Neural crest cell (in vitro differentiated cells): ENCODE data around the gene NIN. TPM values are rescaled to one million over a fixed set of nuclear protein-coding genes. Genes with fewer than 3 reads are reported as not detected.

Experiments used
- DNase-seq: peaks from one replicate; pipeline ENCODE4 v3.0.0; 2021; ENCODE audit warnings: low read depth, mixed read lengths, low spot score
- H3K27ac Mint-ChIP-seq: one replicate; pipeline ENCODE4 v1.8.0; 2021; ENCODE audit warnings: mild to moderate bottlenecking, mixed read lengths; ENCODE audit not compliant: unreplicated experiment
- H3K27me3 Mint-ChIP-seq: 2 replicates; pipeline ENCODE4 v1.8.0; 2021; ENCODE audit warnings: low read depth, mild to moderate bottlenecking, mixed read lengths
- H3K36me3 Mint-ChIP-seq: 2 replicates; pipeline ENCODE4 v1.8.0; 2021; ENCODE audit warnings: low read depth, mild to moderate bottlenecking, mixed read lengths
- H3K4me1 Mint-ChIP-seq: 2 replicates; pipeline ENCODE4 v1.8.0; 2021; ENCODE audit warnings: mixed read lengths
- H3K4me3 Mint-ChIP-seq: one replicate; pipeline ENCODE4 v1.8.0; 2021; ENCODE audit warnings: mild to moderate bottlenecking, mixed read lengths
- H3K9me3 Mint-ChIP-seq: 2 replicates; pipeline ENCODE4 v1.8.0; 2021; ENCODE audit warnings: mixed read lengths
- CTCF ChIP-seq: fragments of 200-600 bp; sonication (generic); conservative IDR thresholded peaks from 2 replicates; pipeline ENCODE4 v1.5.0; 2021; ENCODE audit warnings: antibody characterized with exemption, mild to moderate bottlenecking
- total RNA-seq: library from RNA; stranded (reverse); gene quantifications from 2 replicates; pipeline ENCODE4 v1.2.1, GENCODE V29; 2021

NIN gene
- total RNA-seq, 1 donor from 2014 or later = 94.9 TPM

DNA sequence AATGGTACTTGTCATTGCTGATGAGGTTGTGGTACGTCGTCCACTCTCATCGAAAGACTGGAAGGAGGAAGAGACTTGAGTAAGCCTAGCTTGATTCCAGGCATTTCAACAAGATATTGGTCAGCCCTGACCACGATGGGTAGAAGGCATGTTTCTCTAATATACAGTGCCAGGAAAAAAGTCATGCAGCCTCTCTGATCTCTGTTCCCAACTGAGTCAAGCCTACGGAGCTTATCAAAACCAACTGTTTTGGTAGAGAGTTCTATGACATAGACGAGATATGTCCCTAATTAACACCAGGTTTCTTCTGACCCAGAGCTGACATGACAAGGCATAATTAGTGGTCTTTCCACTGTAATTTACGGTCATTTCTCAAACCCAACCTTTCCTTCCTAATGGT, 58.5 kb downstream of the NIN start:
- DNase-seq = no peak
- Mint-ChIP-seq H3K4me1 (peaks cover 10% of the 10 kb centered on the region), H3K4me3 (no peak overlapping the region), H3K27ac (no peak overlapping the region), H3K27me3 (no peaks in the 10 kb centered on the region), H3K36me3 (peaks cover 21% of the 10 kb centered on the region), H3K9me3 (no peaks in the 10 kb centered on the region)
- TF ChIP-seq CTCF = no peak

- no peak for DNase-seq
- H3K27me3 Mint-ChIP-seq = no peaks in the 10 kb centered on the region
- no peak overlapping the region for H3K4me3 Mint-ChIP-seq
- peaks cover 18% of the 10 kb centered on the region for H3K4me1 Mint-ChIP-seq
- H3K9me3 Mint-ChIP-seq = no peaks in the 10 kb centered on the region
- TF ChIP-seq CTCF = no peak
- H3K36me3 Mint-ChIP-seq = peaks cover 24% of the 10 kb centered on the region
- H3K27ac Mint-ChIP-seq = peak overlapping the region; percentile 76
Measured at GRCh38 chr14:50770586-50770985, 60.4 kb downstream of the NIN start.

- Mint-ChIP-seq H3K4me3 (no peak overlapping the region), H3K27me3 (no peaks in the 10 kb centered on the region), H3K4me1 (peaks cover 18% of the 10 kb centered on the region), H3K9me3 (no peaks in the 10 kb centered on the region), H3K36me3 (peaks cover 24% of the 10 kb centered on the region), H3K27ac (peak overlapping the region; percentile 76)
- DNase-seq = no peak
- TF ChIP-seq CTCF = no peak
Measured at GRCh38 chr14:50769863-50770500, 61.0 kb downstream of the NIN start.

DNA sequence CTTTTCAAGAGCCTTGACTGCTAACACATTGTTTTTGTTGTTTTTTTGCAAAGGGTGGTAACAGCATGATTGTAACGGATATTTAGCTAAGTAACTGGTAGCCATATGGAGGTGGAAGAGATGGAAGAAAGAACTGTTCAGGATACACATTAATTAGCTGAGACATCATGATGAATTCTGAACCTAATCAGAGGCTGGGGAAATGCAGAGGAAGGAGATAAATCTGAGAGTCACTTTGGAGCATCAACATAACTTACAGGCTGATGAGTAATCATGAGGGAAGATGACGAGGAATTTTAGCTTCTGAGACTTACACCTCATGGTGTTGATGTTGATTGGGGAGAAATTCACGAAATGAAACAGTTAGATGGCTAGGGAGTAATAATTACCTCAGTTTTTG, 62.3 kb downstream of the NIN start:
- H3K36me3 Mint-ChIP-seq = peaks cover 29% of the 10 kb centered on the region
- H3K4me1 Mint-ChIP-seq = peaks cover 11% of the 10 kb centered on the region
- no peaks in the 10 kb centered on the region for H3K9me3 Mint-ChIP-seq
- TF ChIP-seq CTCF = no peak
- no peaks in the 10 kb centered on the region for H3K27me3 Mint-ChIP-seq
- DNase-seq = no peak
- no peak overlapping the region for H3K4me3 Mint-ChIP-seq
- H3K27ac Mint-ChIP-seq = peak overlapping the region; percentile 0

DNA sequence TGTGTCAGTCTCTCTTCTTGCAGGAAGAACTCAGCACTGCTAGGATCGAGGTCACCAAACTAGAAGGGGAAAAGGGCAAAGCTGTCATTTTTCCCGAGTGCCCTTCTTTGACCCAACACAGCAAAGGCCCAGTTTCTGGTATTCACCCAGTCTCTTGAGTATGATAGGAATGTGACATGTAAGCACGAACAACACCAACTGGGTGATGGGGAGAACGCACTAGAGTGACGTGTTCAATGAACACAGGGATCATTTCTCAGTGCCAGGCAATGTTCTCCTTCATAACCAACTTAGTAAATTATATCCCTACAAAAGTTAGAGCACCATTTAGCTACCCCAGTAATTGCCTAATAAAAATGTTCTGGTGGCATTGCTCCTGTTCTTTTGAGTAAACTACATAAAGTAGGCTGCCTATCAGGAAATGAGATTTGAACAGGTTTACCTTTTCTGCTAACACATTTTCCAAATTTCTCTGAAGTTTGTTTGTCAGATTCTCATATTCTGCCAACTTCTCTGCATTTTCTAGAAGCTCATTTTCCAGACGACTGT, 64.5 kb downstream of the NIN start:
- Mint-ChIP-seq H3K4me1 (peaks cover 8% of the 10 kb centered on the region), H3K4me3 (no peak overlapping the region), H3K9me3 (no peaks in the 10 kb centered on the region), H3K27ac (no peak overlapping the region), H3K36me3 (peaks cover 42% of the 10 kb centered on the region), H3K27me3 (no peaks in the 10 kb centered on the region)
- DNase-seq = no peak
- no peak for TF ChIP-seq CTCF
